ENCODE results near the gene MTM1.

GRCh38 chrX:150649096-150649870 lies 80.9 kb downstream of the MTM1 start:
- TF ChIP-seq CTCF (conservative IDR thresholded peaks at IDR 0.05; ENCODE audit: low read depth in 2 of 2) (no peak), POLR2AphosphoS5 (IDR thresholded peaks at IDR 0.05; ENCODE audit: low read depth) (no peak), STAT1 (IDR thresholded peaks at IDR 0.05; ENCODE audit: unreplicated experiment) (no peak), EZH2 (IDR thresholded peaks at IDR 0.05; ENCODE audit: low read depth, unreplicated experiment) (no peak), EZH2phosphoT487 (IDR thresholded peaks at IDR 0.05; ENCODE audit: unreplicated experiment) (no peak), NANOG (IDR thresholded peaks at IDR 0.05; ENCODE audit: borderline replicate concordance) (no peak), REST (IDR thresholded peaks at IDR 0.05; ENCODE audit: unreplicated experiment) (no peak), CREB1 (CRISPR knock-in tag; IDR thresholded peaks at IDR 0.05; ENCODE audit: low read depth) (no peak), ZNF114 (CRISPR knock-in tag; IDR thresholded peaks at IDR 0.05) (no peak), JUNB (IDR thresholded peaks at IDR 0.05; ENCODE audit: unreplicated experiment) (no peak), ETS1 (IDR thresholded peaks at IDR 0.05) (no peak), ZNF331 (CRISPR knock-in tag; IDR thresholded peaks at IDR 0.05; ENCODE audit: low read depth) (no peak), ZNF462 (CRISPR knock-in tag; IDR thresholded peaks at IDR 0.05) (no peak)
